ENCODE measurements around the gene DMBX1.

- no peak for TF ChIP-seq CTCF (IDR thresholded peaks at IDR 0.05)
- TF ChIP-seq POLR2A (IDR thresholded peaks at IDR 0.05) = no peak
Measured at GRCh38 chr1:46466477-46467182, 23.0 kb upstream of the DMBX1 start.
